Activated T-helper 1 cell treated with anti-CD3 and anti-CD28 coated beads, Interleukin-2, amount 50 U/mL, for 16 hours (primary cell): ENCODE results near the gene SEMA4F.

Experiments
- DNase-seq, 2 donors: peaks; one replicate each; pipeline ENCODE4 v3.0.0-alpha.2; 2020; ENCODE audit warnings: low read depth in 1 of 2, low spot score in 1 of 2

The SEMA4F gene

DNA sequence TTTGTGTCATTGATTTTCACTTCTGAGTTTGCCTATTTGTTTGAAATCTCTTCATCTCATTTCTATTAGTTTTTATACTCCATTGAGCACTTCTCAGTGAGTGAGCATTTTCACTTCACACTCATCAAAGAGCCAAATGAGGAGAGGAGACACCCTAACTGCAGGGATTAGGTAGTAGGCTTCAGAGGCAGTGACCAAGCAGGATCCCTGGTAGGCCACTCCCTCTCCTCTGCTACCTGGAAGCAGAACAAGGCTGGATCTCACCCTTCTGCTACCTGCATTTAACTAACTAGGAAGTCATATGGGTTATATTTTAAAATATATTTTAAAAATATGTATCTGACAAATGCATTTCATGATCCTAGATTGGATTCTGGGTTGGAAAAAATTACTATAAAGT, 52.7 kb downstream of the SEMA4F start:
- DNase-seq: no peak

DNA sequence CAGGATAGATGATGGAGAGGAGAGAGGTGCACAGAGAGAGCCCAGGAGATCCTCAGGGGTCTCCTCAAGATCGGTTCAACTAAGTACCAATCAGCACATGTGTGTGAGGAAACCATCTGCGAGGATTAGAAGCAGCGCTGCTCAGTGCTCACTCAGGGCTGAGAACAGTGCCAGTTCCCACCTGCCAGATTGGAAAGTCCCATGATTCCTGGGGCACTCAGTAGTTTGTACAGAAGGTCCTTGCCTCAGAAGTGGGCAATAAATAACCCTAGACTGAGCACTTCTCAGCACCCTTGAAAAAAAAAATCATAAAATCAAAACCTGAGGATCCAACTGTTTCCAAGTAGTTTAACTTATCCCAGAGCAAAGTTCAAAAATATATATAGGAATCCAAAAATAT, 53.8 kb downstream of the SEMA4F start:
- DNase-seq: no peak

DNA sequence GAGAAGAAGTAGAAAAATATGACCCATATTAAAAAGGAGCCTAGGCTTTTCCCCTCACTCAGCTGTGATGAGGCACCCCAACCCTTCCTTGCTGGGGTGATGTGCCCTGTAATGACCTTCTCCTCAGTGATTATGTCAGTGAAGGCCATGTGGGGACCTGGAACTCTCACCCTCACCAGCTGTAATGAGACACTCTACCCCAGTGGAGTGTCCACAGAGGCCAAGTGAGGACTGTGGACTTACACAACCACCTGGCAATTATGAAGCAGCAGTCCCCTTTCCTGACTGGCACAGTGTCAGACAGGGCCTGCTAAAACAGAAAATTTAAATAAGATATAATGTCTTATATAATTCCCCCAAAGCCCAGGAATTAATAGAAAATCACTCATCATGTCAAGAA, 54.2 kb downstream of the SEMA4F start:
- no peak for DNase-seq

DNA sequence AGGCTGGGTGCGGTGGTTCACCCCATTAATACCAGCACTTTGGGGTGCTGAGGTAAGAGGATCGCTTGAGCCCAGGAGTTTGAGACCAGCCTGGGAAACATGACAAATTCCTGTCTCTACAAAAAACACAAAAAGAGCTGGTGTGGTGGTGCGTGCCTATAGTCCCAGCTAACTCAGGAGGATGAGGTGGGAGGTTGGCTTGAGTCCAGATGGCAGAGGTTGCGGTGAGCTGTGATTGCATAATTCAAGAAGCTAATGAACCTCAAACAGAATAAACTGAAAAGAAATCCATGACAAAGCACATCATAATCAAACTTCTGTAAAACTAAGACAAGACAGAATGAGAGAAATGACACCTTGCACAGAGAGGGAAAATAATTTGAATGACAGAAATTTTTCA, 54.8 kb downstream of the SEMA4F start:
- no peak for DNase-seq

DNA sequence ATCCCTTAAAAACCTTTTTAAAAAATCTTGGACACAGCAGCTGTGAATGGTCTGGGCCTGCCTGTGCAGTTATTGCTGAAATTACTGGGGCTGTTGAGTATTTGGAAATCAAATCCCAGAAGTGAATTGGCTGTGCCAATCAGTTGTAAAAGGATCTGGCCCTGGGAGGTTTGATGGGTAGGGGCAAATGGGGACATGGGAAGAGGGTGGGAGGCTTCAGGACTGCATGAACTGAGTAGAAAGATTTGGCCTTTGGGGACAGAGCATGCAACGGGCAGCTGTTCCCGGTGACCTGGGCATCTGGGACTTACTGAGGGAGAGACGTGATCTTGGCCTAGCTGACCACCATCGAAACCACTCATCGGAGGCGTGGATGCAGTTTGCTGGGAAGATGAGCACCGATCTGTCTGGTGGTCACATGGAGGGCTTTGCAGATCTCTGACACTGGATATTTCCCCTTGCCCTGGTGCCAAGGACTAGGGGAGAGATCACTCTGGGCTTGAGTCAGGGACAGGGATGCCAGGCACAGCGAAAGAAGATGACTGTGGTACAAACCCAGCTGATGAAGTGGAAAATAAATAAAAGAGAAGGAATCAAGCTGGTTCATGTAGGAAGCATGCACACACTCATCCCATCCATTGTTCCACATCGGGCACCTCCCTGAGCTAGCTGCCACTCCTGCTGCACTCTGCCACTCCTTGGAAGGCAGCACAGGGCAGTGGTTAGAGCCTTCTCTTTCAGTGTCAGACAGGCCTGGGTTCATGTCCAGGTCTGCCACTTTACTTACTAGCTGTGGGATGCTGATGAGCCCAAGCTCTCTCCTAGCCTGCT, 58.4 kb downstream of the SEMA4F start:
- no peak for DNase-seq

DNA sequence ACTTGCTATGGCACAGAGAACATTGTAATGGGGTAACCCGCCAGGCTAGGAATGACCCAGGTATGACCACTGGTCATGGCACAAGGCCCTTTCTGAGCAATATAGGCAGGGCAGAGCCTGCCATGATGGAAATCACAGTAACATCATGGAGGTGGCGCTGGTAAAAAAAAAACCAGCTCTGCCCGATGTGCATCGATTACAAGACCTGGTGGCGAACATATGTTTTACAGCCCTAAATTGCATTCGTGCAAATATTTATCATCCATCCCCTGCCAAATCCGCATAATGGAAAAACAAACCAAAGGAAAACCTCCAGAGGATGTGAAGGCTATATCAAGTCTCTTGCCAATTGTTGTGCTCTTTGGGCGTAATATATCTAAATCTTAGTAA, 60.6 kb downstream of the SEMA4F start:
- no peak for DNase-seq

DNA sequence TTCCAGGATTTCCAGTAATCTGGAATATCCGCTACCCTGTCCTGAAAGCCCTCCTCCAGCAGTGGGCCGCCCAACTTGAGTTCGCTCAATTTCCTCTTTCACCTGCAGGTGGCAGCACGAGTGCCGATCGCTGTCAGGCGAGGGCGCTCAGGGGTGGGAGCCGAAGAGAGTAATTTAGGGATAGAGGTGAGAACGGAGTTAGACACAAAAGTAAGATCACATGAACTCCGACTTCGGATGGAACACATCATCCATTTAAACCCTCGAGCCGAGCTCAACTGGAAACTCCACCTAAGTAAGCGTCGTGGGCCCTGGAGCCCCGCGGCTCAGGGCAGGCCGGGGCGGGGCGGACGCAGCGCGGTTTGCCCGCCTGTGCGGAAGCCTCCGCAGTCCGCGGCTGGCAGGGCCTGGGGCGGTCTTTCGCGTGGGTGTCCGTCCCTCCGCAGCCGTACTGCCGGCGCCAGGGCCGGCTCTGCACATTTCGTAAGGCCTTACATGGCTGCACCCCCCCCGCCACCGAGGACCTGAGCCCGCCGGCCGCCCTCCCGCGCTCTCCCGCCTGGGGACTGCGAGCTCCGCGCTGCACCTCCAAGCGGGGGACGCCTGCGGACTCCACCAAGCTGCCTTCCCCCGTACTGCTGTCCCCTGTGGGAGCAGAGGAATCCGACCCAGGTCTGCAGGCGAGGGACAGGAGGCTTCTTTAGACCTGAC, 61.2 kb downstream of the SEMA4F start:
- DNase-seq: peak; percentile 65 to 67

DNA sequence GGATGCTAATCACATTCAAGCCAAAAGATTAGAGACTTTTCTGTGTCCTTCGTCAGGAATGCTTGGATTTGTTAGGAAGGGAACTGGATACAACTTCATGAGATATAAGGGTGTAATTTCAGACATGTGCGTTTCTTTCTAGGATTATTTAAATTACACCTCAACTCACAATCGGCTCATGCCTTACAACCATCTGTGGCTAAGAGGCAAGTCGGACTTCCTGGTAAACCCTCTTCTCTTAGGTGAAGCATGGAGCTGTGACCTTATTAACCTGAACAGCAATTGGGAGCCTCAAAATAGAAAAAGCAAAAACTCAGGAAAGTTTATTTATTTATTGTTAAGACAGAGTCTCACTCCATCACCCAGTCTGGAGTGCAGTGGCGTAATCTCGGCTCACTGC, 61.8 kb downstream of the SEMA4F start:
- DNase-seq: no peak

DNA sequence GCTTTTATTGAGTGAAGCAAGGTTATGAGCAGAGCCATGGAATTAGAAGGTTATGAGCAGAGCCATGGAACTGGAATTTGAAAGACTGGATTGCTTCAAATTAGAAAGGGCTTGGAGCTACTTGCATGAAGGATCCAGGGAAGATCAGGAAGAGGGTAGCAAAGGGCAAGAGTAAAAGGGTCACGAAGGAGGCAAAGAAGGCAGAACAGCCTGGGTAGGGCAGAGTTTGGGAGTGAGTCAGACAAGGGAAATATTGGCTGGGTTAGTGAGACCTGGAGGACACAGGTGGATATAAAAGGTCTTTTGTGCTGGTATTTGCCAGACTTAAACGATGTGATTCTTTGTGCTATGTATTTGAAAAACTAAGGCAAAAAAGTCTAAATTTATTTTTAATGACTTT, 65.0 kb downstream of the SEMA4F start:
- no peak for DNase-seq

DNA sequence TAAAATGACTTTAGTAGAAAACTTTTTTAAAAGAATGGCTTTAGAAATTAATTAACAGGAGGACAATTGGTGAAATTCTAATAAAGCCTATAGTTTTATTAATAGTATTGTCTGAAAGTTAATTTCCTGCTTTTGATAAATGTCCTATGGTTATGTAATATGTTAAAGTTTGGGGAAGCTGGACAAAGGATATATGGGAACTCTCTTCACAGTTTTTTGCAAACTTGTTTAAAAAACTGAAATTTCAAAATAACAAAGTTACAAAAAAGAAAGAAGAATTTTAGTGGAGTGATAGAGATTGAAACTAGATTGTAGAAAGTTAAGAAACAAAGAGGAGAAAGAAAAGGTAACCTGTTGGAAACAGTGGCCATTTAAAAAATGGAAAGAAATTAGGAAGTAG, 67.3 kb downstream of the SEMA4F start:
- DNase-seq: no peak

DNA sequence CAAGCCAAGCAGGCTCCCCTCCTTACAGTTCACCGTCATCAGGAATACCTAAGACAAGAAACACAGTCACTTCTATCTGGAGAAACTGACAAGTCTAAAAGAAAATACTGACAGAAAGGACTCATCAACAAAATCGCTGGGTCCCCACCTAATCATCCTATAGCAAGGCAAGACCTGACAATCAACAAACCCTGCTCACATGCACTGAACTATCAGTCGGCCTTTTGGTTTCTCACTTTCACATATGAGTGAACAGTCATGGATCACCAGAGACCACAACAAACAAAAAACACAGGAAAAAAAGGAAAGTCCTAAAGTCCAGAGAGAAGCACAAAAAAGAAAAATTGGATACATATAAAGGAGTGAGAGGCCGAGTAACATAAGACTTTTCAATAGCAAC, 70.4 kb downstream of the SEMA4F start:
- DNase-seq: no peak

DNA sequence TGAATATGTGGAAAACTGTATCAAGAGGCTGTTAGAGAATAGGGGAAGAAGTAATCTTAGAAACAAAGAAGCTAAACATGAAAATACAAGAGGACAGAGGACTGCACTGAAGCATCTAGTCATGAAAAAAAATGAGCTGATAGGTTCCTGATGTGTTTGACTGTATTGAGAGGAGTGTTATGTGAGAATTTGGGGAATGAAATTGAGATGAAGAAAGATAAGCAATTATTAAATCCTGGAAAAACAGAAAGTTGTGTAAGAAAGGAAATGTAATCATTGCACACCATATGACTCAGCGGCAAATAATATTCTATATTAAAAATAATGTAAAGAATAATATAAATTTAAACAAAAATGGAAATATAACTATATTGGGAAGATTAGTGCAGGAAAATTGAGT, 71.2 kb downstream of the SEMA4F start:
- DNase-seq: no peak

DNA sequence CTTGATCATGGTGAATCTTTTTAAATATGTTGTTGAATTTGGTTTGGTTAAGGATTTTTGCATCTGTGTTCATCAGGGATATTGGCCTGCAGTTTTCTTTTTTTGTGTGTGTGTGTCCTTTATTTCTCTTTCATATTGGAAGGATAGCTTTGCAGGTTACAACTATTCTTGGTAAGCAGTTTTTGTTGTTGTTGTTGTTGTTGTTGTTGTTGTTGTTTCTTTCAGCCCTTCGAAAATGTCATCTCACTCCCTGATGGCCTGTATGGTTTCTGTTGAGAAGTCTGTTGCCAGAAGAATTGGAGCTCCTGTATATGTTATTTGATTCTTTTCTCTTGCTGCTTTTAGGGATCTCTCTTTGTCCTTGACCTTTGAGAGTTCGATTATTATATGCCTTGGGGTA, 74.8 kb downstream of the SEMA4F start:
- no peak for DNase-seq

DNA sequence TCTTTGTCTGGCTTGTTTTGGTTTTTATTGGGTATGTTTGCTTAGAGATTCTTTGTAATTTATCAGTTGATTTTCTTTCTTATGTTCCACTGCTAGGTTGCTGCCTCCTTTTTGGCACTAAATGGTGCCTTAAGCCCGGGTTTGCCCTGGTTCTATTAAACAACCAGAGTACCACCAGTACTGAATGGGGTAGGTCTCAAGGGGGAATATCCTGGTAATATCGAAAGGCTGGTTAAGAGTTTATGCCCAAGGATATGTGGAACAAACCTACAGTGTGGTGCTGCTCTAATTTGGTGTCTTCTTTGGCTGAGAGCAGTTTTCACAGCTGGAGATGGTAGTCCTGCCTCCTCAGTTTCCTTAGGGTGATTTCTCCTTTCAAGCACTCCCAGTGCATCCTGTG, 76.5 kb downstream of the SEMA4F start:
- DNase-seq: no peak
